H1 (cell line): Measurements from ENCODE around the gene CACNA1A. TPM values are rescaled to one million over a fixed set of nuclear protein-coding genes. Genes with fewer than 3 reads are reported as not detected.

ENCODE experiments used
- CTCF ChIA-PET: fragments of 300-600 bp; sonication (Branson Sonifier 250); formaldehyde crosslinking; loops from one replicate; lab custom pipeline; 2021; ENCODE audit not compliant: partially characterized antibody; lab: Charles Lee
- POLR2A ChIA-PET: fragments of 300-600 bp; sonication (Branson Sonifier 250); formaldehyde crosslinking; loops from one replicate; lab custom pipeline; 2021; ENCODE audit warnings: inconsistent platforms; ENCODE audit not compliant: partially characterized antibody; lab: Charles Lee
- DNase-seq, 2 experiments: peaks; one replicate each; pipeline versions ENCODE4 v3.0.0 to v3.0.0-alpha.2; 2010 to 2022; ENCODE audit warnings: low spot score in 2 of 2, low read depth in 1 of 2, mixed read lengths in 1 of 2
- FAIRE-seq: peaks from 2 replicates; lab custom pipeline; 2011; peaks lifted over from hg19 to GRCh38; lab: Jason Lieb, UNC
- H2AFZ ChIP-seq: 2 replicates; pipeline ENCODE4 v1.8.1; 2012; ENCODE audit warnings: low read length, inconsistent platforms
- H2AK5ac ChIP-seq: 2 replicates; pipeline ENCODE4 v1.6.1; 2013; ENCODE audit warnings: low read depth, low read length
- H2BK120ac ChIP-seq: replicated peaks from 2 replicates; pipeline ENCODE3; 2013; ENCODE audit warnings: low read depth, low read length, inconsistent platforms
- H2BK12ac ChIP-seq: 2 replicates; pipeline ENCODE4 v1.6.1; 2013; ENCODE audit warnings: low read depth, low read length
- H2BK15ac ChIP-seq: 2 replicates; pipeline ENCODE4 v1.6.1; 2013; ENCODE audit warnings: low read length
- H2BK20ac ChIP-seq: 2 replicates; pipeline ENCODE4 v1.6.1; 2013; ENCODE audit warnings: low read length
- H2BK5ac ChIP-seq: 2 replicates; pipeline ENCODE4 v1.6.1; 2013; ENCODE audit warnings: low read depth, low read length
- H3K14ac ChIP-seq: 2 replicates; pipeline ENCODE4 v1.6.1; 2013; ENCODE audit warnings: inconsistent platforms; ENCODE audit not compliant: insufficient read length
- H3K18ac ChIP-seq: 2 replicates; pipeline ENCODE4 v1.6.1; 2013; ENCODE audit warnings: low read length; ENCODE audit errors: extremely low read depth
- H3K23ac ChIP-seq: 2 replicates; pipeline ENCODE4 v1.6.1; 2013; ENCODE audit warnings: inconsistent platforms; ENCODE audit not compliant: insufficient read length
- H3K23me2 ChIP-seq: 2 replicates; pipeline ENCODE4 v1.6.1; 2013; ENCODE audit warnings: low read depth, low read length
- H3K27ac ChIP-seq: 2 replicates; pipeline ENCODE4 v1.6.1; 2011; ENCODE audit warnings: low read depth, low read length, inconsistent platforms
- H3K27me3 ChIP-seq, 4 experiments: replicated peaks in 1 of 4; 1 replicate in 1 of 4; 2 replicates in 3 of 4; pipeline versions ENCODE4 v1.6.1 to v1.8.1; 2011 to 2013; ENCODE audit warnings: low read length in 3 of 4, mild to moderate bottlenecking in 3 of 4, inconsistent platforms in 2 of 4, mixed read lengths in 2 of 4, moderate library complexity in 1 of 4; ENCODE audit not compliant: control insufficient read depth in 3 of 4, insufficient read depth in 3 of 4; ENCODE audit errors: extremely low read depth in 1 of 4
- H3K36me3 ChIP-seq, 4 experiments: 2 replicates each; pipeline versions ENCODE4 v1.6.1 to v1.8.1; 2011 to 2013; ENCODE audit warnings: mild to moderate bottlenecking in 4 of 4, low read length in 3 of 4, moderate library complexity in 2 of 4, control low read depth in 1 of 4, inconsistent platforms in 1 of 4; ENCODE audit not compliant: insufficient read depth in 4 of 4, control insufficient read depth in 2 of 4
- H3K4ac ChIP-seq: replicated peaks from 2 replicates; pipeline ENCODE3; 2013; ENCODE audit warnings: low read length, low read depth, mixed read lengths, inconsistent platforms; ENCODE audit not compliant: insufficient read length
- H3K4me1 ChIP-seq, 4 experiments: replicated peaks in 1 of 4; 1 replicate in 1 of 4; 2 replicates in 3 of 4; pipeline versions ENCODE4 v1.6.1 to v1.8.1; 2011 to 2013; ENCODE audit warnings: low read length in 3 of 4, inconsistent platforms in 2 of 4, mixed read lengths in 1 of 4; ENCODE audit not compliant: insufficient read depth in 4 of 4, control insufficient read depth in 3 of 4
- H3K4me2 ChIP-seq, 2 experiments: 2 replicates each; pipeline versions ENCODE4 v1.6.1 to v1.8.1; 2011 to 2013; ENCODE audit warnings: low read depth in 2 of 2, low read length in 2 of 2, control low read depth in 1 of 2, inconsistent platforms in 1 of 2, mild to moderate bottlenecking in 1 of 2; ENCODE audit not compliant: insufficient read depth in 1 of 2
- H3K4me3 ChIP-seq, 4 experiments: fragments of 200-600, 300-600 bp in 1 of 4; sonication (generic), shearing (Covaris generic), sonication (Bioruptor Twin) in 1 of 4; 2 replicates each; pipeline versions ENCODE4 v1.5.1 to v1.8.1; 2011 to 2016; ENCODE audit warnings: low read length in 4 of 4, low read depth in 3 of 4, control low read depth in 2 of 4, inconsistent platforms in 2 of 4, mild to moderate bottlenecking in 2 of 4, mixed read lengths in 1 of 4, moderate library complexity in 1 of 4; ENCODE audit not compliant: insufficient read depth in 2 of 4; ENCODE audit errors: extremely low read depth in 1 of 4
- H3K56ac ChIP-seq: replicated peaks from 2 replicates; pipeline ENCODE3; 2013; ENCODE audit warnings: low read depth, mild to moderate bottlenecking, mixed read lengths, low read length, inconsistent platforms; ENCODE audit not compliant: insufficient read length
- H3K79me1 ChIP-seq: 2 replicates; pipeline ENCODE4 v1.6.1; 2013; ENCODE audit warnings: low read depth, low read length, control low read depth
- H3K79me2 ChIP-seq, 2 experiments: 2 replicates each; pipeline versions ENCODE4 v1.6.1 to v1.8.1; 2012 to 2013; ENCODE audit warnings: low read length in 2 of 2, mild to moderate bottlenecking in 2 of 2, inconsistent platforms in 1 of 2; ENCODE audit not compliant: insufficient read depth in 2 of 2, control insufficient read depth in 1 of 2
- H3K9ac ChIP-seq, 4 experiments: replicated peaks in 1 of 4; 1 replicate in 1 of 4; 2 replicates in 3 of 4; pipeline versions ENCODE4 v1.6.1 to v1.8.1; 2011 to 2013; ENCODE audit warnings: low read depth in 3 of 4, low read length in 3 of 4, control low read depth in 2 of 4, mild to moderate bottlenecking in 2 of 4, moderate library complexity in 2 of 4, inconsistent platforms in 1 of 4; ENCODE audit errors: extremely low read depth in 1 of 4
- H3K9me3 ChIP-seq, 2 experiments: 2 replicates each; pipeline versions ENCODE4 v1.6.1 to v1.8.1; 2012 to 2013; ENCODE audit warnings: mild to moderate bottlenecking in 2 of 2, moderate library complexity in 2 of 2, control low read depth in 1 of 2, inconsistent platforms in 1 of 2, low read depth in 1 of 2, low read length in 1 of 2, mixed read lengths in 1 of 2; ENCODE audit not compliant: insufficient read depth in 2 of 2
- H4K20me1 ChIP-seq, 2 experiments: replicated peaks in 1 of 2; 2 replicates each; pipeline versions ENCODE3 to v1.8.1; 2011 to 2013; ENCODE audit warnings: inconsistent platforms in 2 of 2, low read length in 2 of 2, mild to moderate bottlenecking in 1 of 2; ENCODE audit not compliant: insufficient read depth in 2 of 2, control insufficient read depth in 1 of 2
- H4K5ac ChIP-seq: 2 replicates; pipeline ENCODE4 v1.6.1; 2013; ENCODE audit warnings: low read length, low read depth, mixed read lengths, inconsistent platforms; ENCODE audit not compliant: insufficient read length
- H4K8ac ChIP-seq: 2 replicates; pipeline ENCODE4 v1.8.0; 2013; ENCODE audit warnings: mild to moderate bottlenecking, moderate library complexity, low read length, inconsistent platforms; ENCODE audit not compliant: insufficient read depth; ENCODE audit errors: extremely low read depth
- H4K91ac ChIP-seq: replicated peaks from 2 replicates; pipeline ENCODE3; 2013; ENCODE audit warnings: low read length, mixed read lengths, inconsistent platforms; ENCODE audit not compliant: insufficient read length
- BCL11A ChIP-seq, 2 experiments: IDR thresholded peaks; one replicate each; pipeline ENCODE4 v1.6.1; 2011; ENCODE audit warnings: low read depth in 2 of 2, low read length in 2 of 2, mild to moderate bottlenecking in 2 of 2
- CBX8 ChIP-seq: fragments of 300-800, 300-1000 bp; sonication (generic); IDR thresholded peaks from 2 replicates; pipeline ENCODE4 v1.7.1; 2016; ENCODE audit warnings: low read depth, low read length, borderline replicate concordance
- EGR1 ChIP-seq: IDR thresholded peaks from 2 replicates; pipeline ENCODE4 v1.6.1; 2011; ENCODE audit warnings: low read depth, low read length, borderline replicate concordance
- HDAC2 ChIP-seq, 2 experiments: fragments of 300-600 bp in 1 of 2; sonication (generic) in 1 of 2; IDR thresholded peaks; 2 replicates each; pipeline ENCODE4 v1.6.1; 2011 to 2012; ENCODE audit warnings: low read depth in 2 of 2, low read length in 2 of 2, mild to moderate bottlenecking in 2 of 2, moderate library complexity in 2 of 2, borderline replicate concordance in 1 of 2, inconsistent platforms in 1 of 2
- HDAC6 ChIP-seq: IDR thresholded peaks from one replicate; pipeline ENCODE4 v1.7.1; 2012; ENCODE audit warnings: low read depth, mild to moderate bottlenecking, inconsistent platforms, low read length, moderate library complexity
- POLR2A ChIP-seq, 2 experiments: IDR thresholded peaks; 1 replicate in 1 of 2; 2 replicates in 1 of 2; pipeline ENCODE4 v1.6.1; 2011; ENCODE audit warnings: low read depth in 2 of 2, low read length in 2 of 2, mild to moderate bottlenecking in 2 of 2; ENCODE audit errors: control extremely low read depth in 1 of 2
- POLR2AphosphoS5 ChIP-seq: IDR thresholded peaks from 2 replicates; pipeline ENCODE4 v1.6.1; 2011; ENCODE audit warnings: low read depth, low read length
- RFX5 ChIP-seq: IDR thresholded peaks from 2 replicates; pipeline ENCODE4 v1.6.1; 2011; ENCODE audit warnings: low read depth, low read length, improper control_type of control experiment, borderline replicate concordance
- SAP30 ChIP-seq: fragments of 300-600 bp; sonication (generic); IDR thresholded peaks from 2 replicates; pipeline ENCODE4 v1.7.1; 2012; ENCODE audit warnings: low read length, moderate library complexity, mild to moderate bottlenecking, inconsistent platforms; ENCODE audit not compliant: insufficient read depth, insufficient replicate concordance
- SIRT6 ChIP-seq: IDR thresholded peaks from one replicate; pipeline ENCODE4 v1.7.1; 2012; ENCODE audit warnings: low read length, inconsistent platforms
- ZNF274 ChIP-seq: IDR thresholded peaks from 2 replicates; pipeline ENCODE4 v1.7.0; 2012; ENCODE audit warnings: low read length, borderline replicate concordance; ENCODE audit errors: extremely low read depth
- WGBS, 2 experiments: shearing (Covaris generic) in 1 of 2; methylation state at CpG; one replicate each; pipeline versions ENCODE4 v1.1.6 to v1.1.7; 2013 to 2015; ENCODE audit warnings: low lambda C conversion rate in 2 of 2, mixed read lengths in 2 of 2, inconsistent platforms in 1 of 2, low coverage in 1 of 2, missing lambda C conversion rate in 1 of 2; ENCODE audit not compliant: insufficient replicate concordance in 2 of 2, insufficient coverage in 1 of 2, insufficient read length in 1 of 2; ENCODE audit errors: extremely low coverage in 1 of 2, missing lambda C conversion rate in 1 of 2; 5-methylcytosine and 5-hydroxymethylcytosine counted together
- polyA plus RNA-seq, 7 experiments: library from polyadenylated mRNA; depleted of rRNA in 3 of 7; stranded (reverse) in 5 of 7; unstranded in 2 of 7; fragments of >200 nt in 5 of 7; fragments of 200-250 nt in 2 of 7; gene quantifications; 1 replicate in 5 of 7; 2 replicates in 1 of 7; 4 replicates in 1 of 7; pipeline versions ENCODE4 v1.2.1 to v1.2.3, GENCODE V29; 2011 to 2013; ENCODE audit warnings: missing spikeins in 2 of 7, mixed read lengths in 2 of 7
- total RNA-seq: library from RNA; stranded (reverse); fragmentation: NEBNext Ultra II Directional; extraction: Animal tissue kit (Norgen Biotek cat#: 25700); gene quantifications from 2 replicates; pipeline ENCODE4 v1.2.1, GENCODE V29; 2021
- TF ChIP-seq, protein P1 (sequence below): IDR thresholded peaks from 2 replicates; pipeline ENCODE4 v1.6.1; 2011; ENCODE audit warnings: low read length, improper control_type of control experiment

Gene CACNA1A
- total and polyA plus RNA-seq, 2 of the 8 experiments (the other 6 are each of a cell fraction or from before 2014, with no cell fraction given): 10.7 to 25.3 TPM

DNA sequence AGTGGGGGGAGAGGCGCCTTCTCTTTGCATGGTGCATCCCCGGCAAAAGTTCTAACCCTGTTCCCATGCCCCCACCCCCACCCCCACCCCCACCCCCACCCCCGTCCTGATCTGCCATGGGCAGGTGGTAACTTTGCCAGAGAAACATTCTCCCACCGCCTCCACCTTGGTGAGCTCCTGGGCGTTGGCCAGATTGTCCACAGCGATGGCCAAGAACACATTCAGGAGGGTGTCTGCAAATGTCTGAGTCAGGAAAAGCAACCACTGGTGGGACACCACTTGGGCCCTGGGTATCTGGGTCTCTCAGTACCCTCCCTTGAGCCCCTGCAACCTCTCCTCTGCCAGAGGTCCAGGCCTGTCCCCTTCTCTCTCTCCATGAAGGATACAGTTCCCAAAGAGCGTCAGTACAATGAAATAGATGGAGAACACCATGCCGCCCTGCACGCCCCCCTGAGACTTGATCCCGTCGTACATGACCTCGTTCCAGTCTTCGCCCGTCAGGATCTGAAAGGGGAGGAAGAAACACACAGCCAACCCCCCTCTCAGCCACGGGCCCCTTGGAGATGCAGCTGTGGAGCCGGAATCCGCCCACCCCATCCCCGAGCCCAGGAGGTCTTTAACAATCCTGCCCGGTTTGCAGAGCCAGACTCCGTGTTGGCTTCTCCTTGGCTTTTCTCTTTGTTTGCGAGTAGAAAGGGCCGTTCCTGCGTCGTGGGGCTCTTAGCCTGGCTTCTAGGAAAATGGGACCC, 202.7 kb downstream of the CACNA1A start:
- Histone ChIP-seq H3K4me1 (no peaks in the 10 kb centered on the region), H3K9ac (no peak overlapping the region), H3K27ac (no peak overlapping the region), H3K4me3 (no peak overlapping the region), H2BK5ac (no peak overlapping the region), H2AFZ (no peak overlapping the region), H2BK15ac (no peak overlapping the region), H3K79me2 (no peaks in the 10 kb centered on the region), H3K9me3 (no peaks in the 10 kb centered on the region), H4K5ac (no peak overlapping the region), H4K20me1 (no peaks in the 10 kb centered on the region), H2AK5ac (no peak overlapping the region), H3K4ac (no peak overlapping the region), H3K14ac (no peak overlapping the region), H3K36me3 (peaks cover 2 to 5% (median 3%) of the 10 kb centered on the region in 4 experiments; a peak in 2 of 8 replicates), H3K79me1 (no peaks in the 10 kb centered on the region; the same call in 1 of the 2 replicates), H2BK12ac (no peak overlapping the region), H3K56ac (no peak overlapping the region), H4K8ac (no peak overlapping the region), H3K23me2 (no peaks in the 10 kb centered on the region; the same call in 1 of the 2 replicates), H4K91ac (no peak overlapping the region), H3K4me2 (no peak overlapping the region), H3K23ac (no peak overlapping the region), H3K18ac (no peak overlapping the region), H2BK20ac (no peak overlapping the region), H3K27me3 (no peaks in the 10 kb centered on the region), H2BK120ac (no peak overlapping the region)
- WGBS, 2 experiments: 82% methylated on average over 21 of the region's 24 CpGs; no CpG with 5 or more reads in 1 of the 2 experiments
- ChIA-PET POLR2A (interaction anchor here (0.7 kb wide), 1 partner anchor 200 kb away, joined by 3 read pairs; no protein-coding TSS in a partner anchor), CTCF (interaction anchor here (4.0 kb wide), 1 partner anchor 26 kb away, joined by 22 read pairs; no protein-coding TSS in a partner anchor)
- DNase-seq (no peak), FAIRE-seq (no peak)
- TF ChIP-seq SAP30 (no peak), EGR1 (no peak), HDAC6 (no peak), BCL11A (IDR thresholded peaks at IDR 0.05; ENCODE audit: low read depth in 2 of 2, low read length in 2 of 2) (no peak), SIRT6 (no peak), POLR2A (IDR thresholded peaks at IDR 0.05; ENCODE audit: control extremely low read depth in 1 of 2, low read depth in 2 of 2, low read length in 2 of 2) (no peak), RFX5 (no peak), ZNF274 (no peak), CBX8 (no peak), POLR2AphosphoS5 (no peak), HDAC2 (IDR thresholded peaks at IDR 0.05; ENCODE audit: borderline replicate concordance in 1 of 2, low read depth in 2 of 2, low read length in 2 of 2) (no peak)
- TF ChIP-seq, protein P1, sequence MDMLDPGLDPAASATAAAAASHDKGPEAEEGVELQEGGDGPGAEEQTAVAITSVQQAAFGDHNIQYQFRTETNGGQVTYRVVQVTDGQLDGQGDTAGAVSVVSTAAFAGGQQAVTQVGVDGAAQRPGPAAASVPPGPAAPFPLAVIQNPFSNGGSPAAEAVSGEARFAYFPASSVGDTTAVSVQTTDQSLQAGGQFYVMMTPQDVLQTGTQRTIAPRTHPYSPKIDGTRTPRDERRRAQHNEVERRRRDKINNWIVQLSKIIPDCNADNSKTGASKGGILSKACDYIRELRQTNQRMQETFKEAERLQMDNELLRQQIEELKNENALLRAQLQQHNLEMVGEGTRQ: no peak
